HCT116 (cell line): ENCODE results near the gene LHPP. TPM values are rescaled to one million over a fixed set of nuclear protein-coding genes. Genes with fewer than 3 reads are reported as not detected.

Experiments used
- ATAC-seq: fragments of 200-7000 bp; cut with Tn5 transposase; 2 replicates; pipeline ENCODE4 v1.9.1; 2020; ENCODE audit warnings: mild to moderate bottlenecking, moderate library complexity
- BruUV-seq: library from RNA; stranded (reverse); fragments of 400-500 nt; replicated peaks from 2 replicates; lab custom pipeline; 2021; lab: Mats Ljungman, UMichigan
- CTCF ChIA-PET: fragments of 300-600 bp; sonication (Branson Sonifier 250); formaldehyde crosslinking; loops from one replicate; lab custom pipeline; 2021; ENCODE audit warnings: antibody characterized with exemption; lab: Charles Lee
- POLR2A ChIA-PET: fragments of 300-600, 350-600 bp; sonication (Branson Sonifier 250); formaldehyde crosslinking; loops from one replicate; lab custom pipeline; 2021; ENCODE audit warnings: antibody characterized with exemption; lab: Charles Lee
- RAD21 ChIA-PET, 2 experiments: fragments of 300-600 bp; sonication (Branson Sonifier 250); formaldehyde crosslinking; loops; one replicate each; lab custom pipeline; 2023; ENCODE audit warnings: low total read pairs in 2 of 2; ENCODE audit not compliant: uncharacterized antibody in 2 of 2, unreplicated experiment in 2 of 2, low non-redundant PET in 1 of 2; lab: Charles Lee
- DNase-seq: peaks from one replicate; pipeline ENCODE4 v3.0.0-alpha.2; 2010; ENCODE audit warnings: low read depth, low spot score
- H2AFZ ChIP-seq: fragments of 200-600 bp; shearing (Covaris generic), sonication (generic); 2 replicates; pipeline ENCODE4 v1.6.1; 2017; ENCODE audit warnings: low read depth, mixed run types, mixed read lengths, antibody characterized with exemption, low read length; ENCODE audit not compliant: poor library complexity, severe bottlenecking
- H3K27ac ChIP-seq: 2 replicates; pipeline ENCODE4 v1.5.1; 2012; ENCODE audit warnings: low read depth, low read length
- H3K27me3 ChIP-seq: fragments of 200-600 bp; sonication (generic); 2 replicates; pipeline ENCODE4 v1.6.1; 2016; ENCODE audit warnings: mixed run types, low read length, mixed read lengths; ENCODE audit not compliant: insufficient read depth
- H3K36me3 ChIP-seq, 2 experiments: fragments of 200-500 bp in 1 of 2; fragments of 200-600 bp in 1 of 2; sonication (Bioruptor generic) in 1 of 2; sonication (generic) in 1 of 2; 2 replicates each; pipeline versions ENCODE4 v1.5.1 to v1.6.1; 2014 to 2016; ENCODE audit warnings: low read length in 2 of 2, inconsistent platforms in 1 of 2, mixed read lengths in 1 of 2, mixed run types in 1 of 2; ENCODE audit not compliant: insufficient read depth in 2 of 2, control insufficient read depth in 1 of 2
- H3K4me1 ChIP-seq, 2 experiments: fragments of 200-600 bp in 1 of 2; sonication (generic) in 1 of 2; 2 replicates each; pipeline versions ENCODE4 v1.5.1 to v1.6.1; 2012 to 2017; ENCODE audit warnings: low read length in 2 of 2, inconsistent platforms in 1 of 2, mild to moderate bottlenecking in 1 of 2, mixed read lengths in 1 of 2, mixed run types in 1 of 2, moderate library complexity in 1 of 2; ENCODE audit not compliant: insufficient read depth in 2 of 2, control insufficient read depth in 1 of 2
- H3K4me2 ChIP-seq: fragments of 200-600 bp; sonication (generic); 2 replicates; pipeline ENCODE4 v1.6.1; 2017; ENCODE audit warnings: mixed run types, low read length, mixed read lengths
- H3K4me3 ChIP-seq, 2 experiments: fragments of 200-600 bp in 1 of 2; sonication (generic) in 1 of 2; replicated peaks in 1 of 2; 2 replicates each; pipeline ENCODE4 v1.5.1; 2011 to 2016; ENCODE audit warnings: low read length in 2 of 2, control low read depth in 1 of 2, low read depth in 1 of 2, mild to moderate bottlenecking in 1 of 2, mixed read lengths in 1 of 2, mixed run types in 1 of 2
- H3K79me2 ChIP-seq: fragments of 200-600 bp; sonication (generic); 2 replicates; pipeline ENCODE4 v1.6.1; 2017; ENCODE audit warnings: mild to moderate bottlenecking, mixed run types, low read length, moderate library complexity, mixed read lengths; ENCODE audit not compliant: insufficient read depth
- H3K9ac ChIP-seq: fragments of 200-600 bp; sonication (generic); 2 replicates; pipeline ENCODE4 v1.6.1; 2016; ENCODE audit warnings: low read length, mixed read lengths
- H3K9me2 ChIP-seq: fragments of 200-600 bp; sonication (generic), shearing (Covaris generic); 2 replicates; pipeline ENCODE4 v1.6.1; 2017; ENCODE audit warnings: mixed run types, mild to moderate bottlenecking, moderate library complexity; ENCODE audit not compliant: insufficient read depth
- H3K9me3 ChIP-seq, 2 experiments: fragments of 200-500 bp in 1 of 2; fragments of 200-600 bp in 1 of 2; sonication (Bioruptor generic) in 1 of 2; sonication (generic) in 1 of 2; 2 replicates each; pipeline ENCODE4 v1.6.1; 2014 to 2017; ENCODE audit warnings: low read length in 2 of 2, mixed read lengths in 2 of 2, inconsistent platforms in 1 of 2, low read depth in 1 of 2, mild to moderate bottlenecking in 1 of 2, mixed run types in 1 of 2, moderate library complexity in 1 of 2; ENCODE audit not compliant: control insufficient read depth in 1 of 2, insufficient read depth in 1 of 2
- H4K20me1 ChIP-seq: fragments of 200-600 bp; sonication (generic), shearing (Covaris generic); 2 replicates; pipeline ENCODE4 v1.6.1; 2017; ENCODE audit warnings: mixed run types, mild to moderate bottlenecking, moderate library complexity; ENCODE audit not compliant: insufficient read depth
- ATF3 ChIP-seq: IDR thresholded peaks from 2 replicates; pipeline ENCODE4 v1.6.1; 2012
- EGR1 ChIP-seq: IDR thresholded peaks from 2 replicates; pipeline ENCODE4 v1.6.1; 2012; ENCODE audit warnings: low read depth
- EZH2 ChIP-seq: fragments of 200-600 bp; sonication (generic); IDR thresholded peaks from 2 replicates; pipeline ENCODE4 v1.6.1; 2017; ENCODE audit warnings: antibody characterized with exemption, mixed run types
- POLR2A ChIP-seq: IDR thresholded peaks from 2 replicates; pipeline ENCODE4 v1.7.0; 2011; ENCODE audit warnings: borderline replicate concordance; ENCODE audit not compliant: insufficient read depth, insufficient read length; ENCODE audit errors: extremely low read depth
- TCF7L2 ChIP-seq: IDR thresholded peaks from 2 replicates; pipeline ENCODE4 v1.7.0; 2011; ENCODE audit warnings: borderline replicate concordance, inconsistent platforms; ENCODE audit not compliant: insufficient read depth, insufficient read length; ENCODE audit errors: extremely low read depth
- YY1 ChIP-seq: IDR thresholded peaks from 2 replicates; pipeline ENCODE4 v1.6.1; 2011; ENCODE audit warnings: low read length, low read depth, moderate library complexity, mild to moderate bottlenecking; ENCODE audit not compliant: insufficient replicate concordance; ENCODE audit errors: extremely low read depth
- ZBTB33 ChIP-seq: IDR thresholded peaks from 2 replicates; pipeline ENCODE4 v1.6.1; 2011; ENCODE audit warnings: mild to moderate bottlenecking, low read length, moderate library complexity; ENCODE audit not compliant: insufficient replicate concordance; ENCODE audit errors: extremely low read depth
- intact Hi-C: fragments of 100-400 bp; cut with micrococcal nuclease; formaldehyde crosslinking; loops from 2 replicates; pipeline ENCODE4 v1.10.0; 2022
- total RNA-seq: library from RNA; stranded (reverse); gene quantifications from one replicate; pipeline ENCODE4 v1.2.1, GENCODE V29; 2021; ENCODE audit not compliant: unreplicated experiment

LHPP gene
- total RNA-seq, 1 experiment from 2014 or later = 45.8 TPM

- ChIA-PET POLR2A (interaction anchor here (0.6 kb wide), 1 partner anchor 148 kb away, joined by 3 read pairs; the partner anchor contains the start of gene OAT), RAD21 (no interaction called here), CTCF (no interaction called here)
- BruUV-seq = no TSS peak
- ATAC-seq (no peak), DNase-seq (no peak)
- intact Hi-C loops = no loop called here
- Histone ChIP-seq H3K9me2 (no peaks in the 10 kb centered on the region), H3K79me2 (no peaks in the 10 kb centered on the region), H3K27me3 (no peaks in the 10 kb centered on the region), H3K9me3 (no peaks in the 10 kb centered on the region), H3K4me3 (no peak overlapping the region), H3K36me3 (no peaks in the 10 kb centered on the region), H3K4me1 (peaks cover 7% of the 10 kb centered on the region in 2 experiments; a peak in 3 of 4 replicates), H4K20me1 (no peaks in the 10 kb centered on the region), H3K27ac (no peak overlapping the region), H3K9ac (no peak overlapping the region), H2AFZ (no peak overlapping the region), H3K4me2 (no peak overlapping the region)
- TF ChIP-seq TCF7L2 = no peak
- no peak for TF ChIP-seq EZH2
- TF ChIP-seq YY1 = no peak
These were observed 105.6 kb downstream of the LHPP start for GRCh38 chr10:124566981-124567835.

- no TSS peak for BruUV-seq
- Histone ChIP-seq H3K36me3 (no peaks in the 10 kb centered on the region), H3K4me1 (peaks cover 7% of the 10 kb centered on the region in 2 experiments; a peak in 3 of 4 replicates)
- no peak for TF ChIP-seq POLR2A
- TF ChIP-seq ZBTB33 = no peak
- no peak for TF ChIP-seq ATF3
- TF ChIP-seq EGR1 = no peak
- TF ChIP-seq, all 23 proteins: peak for 0
- intact Hi-C loops = no loop called here
- Histone ChIP-seq H3K27ac (no peak overlapping the region), H2AFZ (no peak overlapping the region), H3K4me3 (no peak overlapping the region), H3K79me2 (no peaks in the 10 kb centered on the region), H4K20me1 (no peaks in the 10 kb centered on the region), H3K9ac (no peak overlapping the region), H3K9me2 (no peaks in the 10 kb centered on the region), H3K9me3 (no peaks in the 10 kb centered on the region), H3K4me2 (no peak overlapping the region), H3K27me3 (no peaks in the 10 kb centered on the region)
- ChIA-PET RAD21 (no interaction called here), POLR2A (no interaction called here), CTCF (no interaction called here)
- DNase-seq (no peak), ATAC-seq (no peak)
These were observed 106.7 kb downstream of the LHPP start for GRCh38 chr10:124568339-124568738.
